NCI-H774 (cell line): ENCODE data around the gene SSTR5.
"Not testable (repeated sequence)": the region's sequence is repeated elsewhere in the genome, so short reads cannot be mapped to it uniquely, and the experiment has no call there.

Experiments
- DNase-seq: peaks from one replicate; lab custom pipeline; 2025; lab: John Stamatoyannopoulos, UW

Gene SSTR5

GRCh38 chr16:1075546-1075945 lies 3.0 kb downstream of the SSTR5 start:
- DNase-seq = no peak

GRCh38 chr16:1076801-1077576 lies 4.4 kb downstream of the SSTR5 start:
- no peak for DNase-seq

GRCh38 chr16:1077877-1078578 lies 5.5 kb downstream of the SSTR5 start:
- no peak for DNase-seq

DNA sequence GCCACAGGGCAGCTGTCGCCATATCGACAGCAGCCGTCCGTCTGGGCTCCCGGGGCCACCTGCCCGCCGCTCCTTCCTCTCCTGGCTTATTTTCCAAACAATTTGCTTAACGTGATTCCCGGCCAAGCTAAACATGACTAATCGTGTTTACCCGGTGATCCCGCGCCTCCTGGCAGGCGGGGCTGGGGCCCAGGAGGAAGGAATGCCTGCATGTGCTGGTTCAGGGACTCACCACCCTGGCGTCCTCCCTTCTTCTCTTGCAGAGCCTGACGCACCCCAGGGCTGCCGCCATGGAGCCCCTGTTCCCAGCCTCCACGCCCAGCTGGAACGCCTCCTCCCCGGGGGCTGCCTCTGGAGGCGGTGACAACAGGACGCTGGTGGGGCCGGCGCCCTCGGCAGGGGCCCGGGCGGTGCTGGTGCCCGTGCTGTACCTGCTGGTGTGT lies 6.1 kb downstream of the SSTR5 start:
- DNase-seq = peak; percentile 65

- no peak for DNase-seq
Measured at GRCh38 chr16:1079341-1079740, 6.8 kb downstream of the SSTR5 start.

DNA sequence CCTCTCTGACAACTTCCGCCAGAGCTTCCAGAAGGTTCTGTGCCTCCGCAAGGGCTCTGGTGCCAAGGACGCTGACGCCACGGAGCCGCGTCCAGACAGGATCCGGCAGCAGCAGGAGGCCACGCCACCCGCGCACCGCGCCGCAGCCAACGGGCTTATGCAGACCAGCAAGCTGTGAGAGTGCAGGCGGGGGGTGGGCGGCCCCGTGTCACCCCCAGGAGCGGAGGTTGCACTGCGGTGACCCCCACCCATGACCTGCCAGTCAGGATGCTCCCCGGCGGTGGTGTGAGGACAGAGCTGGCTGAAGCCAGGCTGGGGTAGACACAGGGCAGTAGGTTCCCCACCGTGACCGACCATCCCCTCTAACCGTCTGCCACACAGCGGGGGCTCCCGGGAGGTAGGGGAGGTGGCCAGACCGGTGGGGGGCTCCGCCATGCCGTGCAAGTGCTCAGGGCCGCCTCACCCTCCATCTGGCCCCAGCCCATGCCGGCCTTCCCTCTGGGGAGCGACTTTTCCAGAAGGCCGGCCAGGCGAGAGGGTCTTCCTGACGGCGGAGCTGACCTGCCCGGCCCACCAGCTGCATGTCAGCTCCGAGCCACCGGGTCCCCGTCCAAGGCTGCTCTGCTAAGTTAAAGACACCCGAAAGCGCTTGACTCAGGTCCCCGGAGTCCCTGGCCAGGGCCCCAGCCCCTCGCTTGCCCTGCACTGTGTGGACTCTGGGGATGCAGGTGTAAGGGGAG lies 7.4 kb downstream of the SSTR5 start:
- DNase-seq = no peak

DNA sequence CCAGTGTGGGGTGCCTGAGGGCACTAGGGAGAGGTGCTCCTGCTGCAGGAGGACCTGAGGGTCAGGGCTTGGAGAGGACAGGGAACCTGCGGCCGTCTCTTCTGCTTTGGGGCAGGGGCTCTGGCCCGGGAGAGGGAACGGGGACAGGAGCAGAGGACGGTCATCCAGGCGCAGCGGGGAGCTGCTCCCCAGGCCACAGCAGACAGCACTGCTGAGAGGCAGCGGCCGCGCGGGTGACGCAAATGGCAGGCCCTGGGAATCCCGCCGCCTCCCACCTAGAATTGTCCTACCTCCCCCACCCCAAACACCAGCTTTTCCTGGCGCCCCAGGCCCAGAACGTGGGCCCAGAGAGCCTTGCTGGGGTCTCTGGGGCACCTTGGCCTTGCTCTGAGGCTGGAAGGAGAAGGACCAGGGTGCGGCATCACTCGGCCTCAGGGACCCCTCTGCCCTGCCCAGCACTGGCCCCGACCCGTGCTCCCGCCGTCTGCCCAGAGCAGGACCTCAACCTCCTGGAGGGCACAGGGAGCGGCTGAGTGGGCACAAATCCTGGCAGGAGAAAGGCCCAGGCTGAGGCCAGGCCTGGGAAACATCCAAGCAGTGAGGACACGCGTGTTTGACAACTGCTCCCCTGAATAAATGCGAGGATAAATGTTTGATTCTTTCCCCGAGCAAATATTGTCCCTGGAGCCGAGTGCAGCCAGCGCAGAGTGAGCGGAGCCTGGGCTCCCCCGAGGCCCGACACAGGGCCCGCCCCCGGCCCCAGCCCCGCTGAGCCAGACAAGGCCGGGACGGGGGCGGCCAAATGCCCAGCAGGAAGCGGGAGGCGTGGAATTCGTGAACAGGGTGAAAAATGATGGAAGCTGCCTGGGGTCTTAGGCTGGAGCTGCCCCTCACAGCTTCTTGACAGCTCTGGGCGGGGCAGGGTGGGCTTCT lies 8.5 kb downstream of the SSTR5 start:
- DNase-seq = no peak

- DNase-seq = no peak
Measured at GRCh38 chr16:1081734-1082265, 9.3 kb downstream of the SSTR5 start.

- no peak for DNase-seq
Measured at GRCh38 chr16:1082266-1082951, 9.9 kb downstream of the SSTR5 start.

DNA sequence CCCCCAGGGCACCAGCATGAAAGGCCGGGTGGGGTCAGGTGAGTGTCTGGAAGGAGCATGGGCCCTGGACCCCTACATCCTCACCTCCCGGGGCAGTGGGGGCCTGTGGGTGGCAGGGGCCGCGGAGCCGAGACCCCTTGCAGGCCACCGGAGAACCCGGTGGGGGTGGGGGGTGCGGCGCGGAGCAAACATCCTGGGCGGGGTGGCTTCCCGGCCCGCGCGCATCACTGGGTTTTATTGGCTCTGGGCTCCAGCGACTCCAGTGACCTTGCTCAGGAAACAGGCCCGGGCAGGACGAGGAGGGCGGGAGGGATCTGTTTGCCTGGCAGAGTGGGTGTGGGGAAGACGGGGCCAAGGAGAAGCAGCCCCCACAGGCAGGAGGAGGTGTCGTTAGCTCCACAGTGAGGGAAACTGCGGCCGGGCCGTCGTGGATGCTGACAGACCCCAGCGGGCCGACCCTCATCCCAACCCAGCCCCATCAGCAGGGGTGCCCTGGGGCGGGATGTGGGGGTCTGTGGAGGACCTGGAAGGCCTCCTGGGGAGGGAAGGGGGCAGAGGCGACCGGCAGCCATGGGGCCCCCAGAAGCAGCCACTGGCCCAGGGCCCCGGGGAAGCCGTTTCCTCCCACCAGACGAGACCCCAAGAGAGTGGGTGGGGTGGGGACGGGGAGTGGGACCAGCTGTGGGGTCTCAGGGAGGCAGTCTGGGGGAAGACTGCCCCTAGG lies 10.6 kb downstream of the SSTR5 start:
- no peak for DNase-seq

- no peak for DNase-seq
Measured at GRCh38 chr16:1084971-1085370, 12.4 kb downstream of the SSTR5 start.

DNA sequence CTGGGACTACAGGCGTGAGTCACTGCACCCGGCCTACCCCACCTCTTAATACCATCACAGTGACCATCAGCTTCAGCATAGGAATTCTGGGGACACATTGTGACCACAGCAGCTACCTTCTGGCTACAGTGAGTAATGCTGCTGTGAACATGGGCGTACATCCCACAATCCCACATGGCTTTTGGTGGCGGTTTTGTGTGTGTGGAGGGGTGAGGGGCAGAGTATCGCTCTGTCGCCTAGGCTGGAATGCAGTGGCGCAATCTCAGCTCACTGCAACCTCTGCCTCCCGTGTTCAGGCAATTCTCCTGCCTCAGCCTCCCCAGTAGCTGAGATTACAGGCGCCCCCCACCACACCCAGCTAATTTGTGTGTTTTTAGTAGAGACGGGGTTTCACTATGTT lies 13.9 kb downstream of the SSTR5 start:
- DNase-seq = not testable (repeated sequence)

- no peak for DNase-seq
Measured at GRCh38 chr16:1088295-1089170, 16.0 kb downstream of the SSTR5 start.

DNA sequence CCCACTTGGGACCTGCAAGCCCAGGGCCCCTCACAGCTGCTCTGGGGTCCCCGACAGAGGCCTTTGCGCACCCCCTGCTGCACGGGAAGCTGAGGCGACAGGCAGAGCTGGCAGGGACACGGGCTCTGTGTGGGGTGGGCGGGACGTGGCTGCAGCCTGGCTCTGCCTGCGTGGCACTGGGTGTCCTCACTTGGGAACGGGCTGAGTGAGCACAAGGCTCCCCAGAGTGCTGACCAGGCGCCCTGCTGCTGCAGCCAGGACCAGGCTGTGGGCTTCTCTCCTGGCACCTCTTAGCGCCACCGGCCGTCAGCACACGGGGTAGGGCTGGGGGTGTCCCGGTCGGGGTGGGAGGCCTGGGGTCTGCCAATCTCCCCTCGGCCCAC lies 16.9 kb downstream of the SSTR5 start:
- DNase-seq = no peak

DNA sequence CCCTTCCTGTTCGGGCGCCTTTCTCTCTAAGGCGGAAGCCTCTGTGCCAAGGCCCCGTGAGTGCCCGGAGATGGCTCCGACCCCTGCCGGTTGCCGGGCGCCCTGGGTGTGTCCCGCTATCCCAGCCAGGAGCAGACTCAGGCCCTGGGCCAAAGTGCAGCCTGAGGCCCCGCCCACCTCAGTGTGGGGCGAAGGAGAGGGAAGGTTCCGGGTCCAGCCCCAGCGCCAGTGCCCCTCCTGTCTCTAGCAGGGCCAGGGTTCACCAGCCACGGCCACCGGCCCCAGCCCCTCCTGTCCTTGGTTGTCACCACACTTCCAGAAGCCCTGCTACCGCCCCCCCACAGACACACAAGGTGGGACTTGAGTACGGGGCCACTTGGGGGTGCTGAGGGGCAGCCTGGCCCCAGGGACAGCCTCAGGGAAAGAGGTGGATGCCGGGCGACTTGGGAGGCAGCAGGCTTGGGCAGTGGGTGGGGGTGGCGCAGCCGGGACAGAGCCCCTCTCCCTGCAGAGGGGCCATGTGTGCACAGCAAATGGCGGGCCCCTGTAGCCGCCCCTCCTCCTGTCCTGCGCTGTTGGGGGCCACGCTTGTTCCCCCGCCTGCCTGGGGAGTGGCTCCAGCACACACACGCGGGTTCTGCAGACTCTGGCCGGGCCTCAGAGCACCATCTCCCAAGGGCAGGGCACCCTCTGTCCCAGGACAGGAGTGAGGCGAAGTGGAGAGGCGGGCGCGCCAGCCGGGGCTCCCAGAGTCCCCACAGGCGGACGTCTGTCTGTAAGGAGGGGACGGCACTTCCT lies 17.5 kb downstream of the SSTR5 start:
- no peak for DNase-seq

- no peak for DNase-seq
Measured at GRCh38 chr16:1090620-1091587, 18.4 kb downstream of the SSTR5 start.

- no peak for DNase-seq
Measured at GRCh38 chr16:1091992-1092552, 19.5 kb downstream of the SSTR5 start.
